CD4-positive, alpha-beta memory T cell (primary cell): ENCODE results near the gene PRDM10. TPM values are rescaled to one million over a fixed set of nuclear protein-coding genes. Genes with fewer than 3 reads are reported as not detected.

Experiments
- CTCF ChIA-PET: fragments of 350-600 bp; sonication (Branson Sonifier 250); formaldehyde crosslinking; loops from one replicate; lab custom pipeline; 2021; ENCODE audit warnings: inconsistent platforms; ENCODE audit not compliant: partially characterized antibody; lab: Charles Lee
- POLR2A ChIA-PET: fragments of 350-600 bp; sonication (Branson Sonifier 250); formaldehyde crosslinking; loops from one replicate; lab custom pipeline; 2021; ENCODE audit not compliant: partially characterized antibody; lab: Charles Lee
- DNase-seq, 5 donors: peaks; one replicate each; pipeline versions ENCODE4 v3.0.0 to v3.0.0-alpha.2; 2020 to 2022; ENCODE audit warnings: mixed read lengths in 1 of 5
- H3K27ac ChIP-seq: one replicate; pipeline ENCODE4 v1.7.0; 2013; ENCODE audit warnings: low read depth, low read length
- H3K27me3 ChIP-seq: 2 replicates; pipeline ENCODE4 v1.7.0; 2013; ENCODE audit warnings: mild to moderate bottlenecking, low read length, moderate library complexity; ENCODE audit not compliant: insufficient read depth
- H3K36me3 ChIP-seq: 2 replicates; pipeline ENCODE4 v1.7.0; 2013; ENCODE audit warnings: mild to moderate bottlenecking, low read length, moderate library complexity; ENCODE audit not compliant: insufficient read depth
- H3K4me1 ChIP-seq: 2 replicates; pipeline ENCODE4 v1.7.0; 2013; ENCODE audit warnings: mild to moderate bottlenecking, low read length, moderate library complexity; ENCODE audit not compliant: insufficient read depth
- H3K4me3 ChIP-seq, 2 donors: one replicate each; pipeline ENCODE4 v1.7.0; 2013; ENCODE audit warnings: low read length in 2 of 2, mild to moderate bottlenecking in 1 of 2
- H3K9me3 ChIP-seq, 2 donors: one replicate each; pipeline ENCODE4 v1.7.0; 2013; ENCODE audit warnings: low read length in 2 of 2, control low read depth in 1 of 2; ENCODE audit not compliant: control insufficient read depth in 1 of 2
- H3K27ac Mint-ChIP-seq, 7 donors: one replicate each; pipeline ENCODE4 v1.8.0; 2020 to 2021; ENCODE audit warnings: mixed read lengths in 7 of 7, mild to moderate bottlenecking in 6 of 7, inconsistent platforms in 3 of 7, moderate library complexity in 3 of 7
- H3K27me3 Mint-ChIP-seq, 2 donors: one replicate each; pipeline ENCODE4 v1.8.0; 2020 to 2021; ENCODE audit warnings: mixed read lengths in 2 of 2
- H3K36me3 Mint-ChIP-seq, 2 donors: one replicate each; pipeline ENCODE4 v1.8.0; 2020 to 2021; ENCODE audit warnings: mixed read lengths in 2 of 2, inconsistent platforms in 1 of 2, mild to moderate bottlenecking in 1 of 2
- H3K4me1 Mint-ChIP-seq, 4 donors: one replicate each; pipeline ENCODE4 v1.8.0; 2020 to 2021; ENCODE audit warnings: mixed read lengths in 4 of 4, mild to moderate bottlenecking in 1 of 4
- H3K4me3 Mint-ChIP-seq, 8 donors: one replicate each; pipeline ENCODE4 v1.8.0; 2020 to 2021; ENCODE audit warnings: mixed read lengths in 8 of 8, mild to moderate bottlenecking in 7 of 8, moderate library complexity in 6 of 8, inconsistent platforms in 3 of 8
- H3K9me3 Mint-ChIP-seq, 8 donors: one replicate each; pipeline ENCODE4 v1.8.0; 2020 to 2021; ENCODE audit warnings: mixed read lengths in 8 of 8, mild to moderate bottlenecking in 5 of 8, inconsistent platforms in 3 of 8, moderate library complexity in 1 of 8
- intact Hi-C: fragments of 100-400 bp; cut with micrococcal nuclease; formaldehyde crosslinking; loops from one replicate; pipeline ENCODE4 v1.15.1; 2023
- polyA plus RNA-seq, 2 donors: library from polyadenylated mRNA; unstranded; fragments of 300-500 nt; fragmentation: Illumina TruSeq; gene quantifications; one replicate each; pipeline ENCODE4 v1.2.3, GENCODE V29; 2021
- total RNA-seq, 2 experiments: library from RNA; stranded (reverse); gene quantifications; one replicate each; pipeline ENCODE4 v1.2.3, GENCODE V29; 2021

Gene PRDM10
- total and polyA plus RNA-seq, 4 experiments from 2014 or later, result 1.3 to 13.0 (median 7.8) TPM

GRCh38 chr11:129864811-129865210 is 137.8 kb downstream of the PRDM10 start:
- CTCF ChIA-PET, result interaction anchor here (1.2 to 1.5 kb wide), 2 partner anchors 10 to 17 kb away, joined by 3 read pairs; no protein-coding TSS in a partner anchor
- intact Hi-C loops, result no loop called here
- H3K27ac ChIP-seq, result no peak overlapping the region
- no peak for DNase-seq
- peaks cover 26 to 50% (median 37%) of the 10 kb centered on the region in 4 donors for H3K4me1 Mint-ChIP-seq
- peaks cover 37% of the 10 kb centered on the region for H3K36me3 ChIP-seq
- H3K9me3 ChIP-seq, result no peaks in the 10 kb centered on the region
- no peak overlapping the region for H3K4me3 ChIP-seq
- POLR2A ChIA-PET, result interaction anchor here (1.1 to 2.8 kb wide), 4 partner anchors 11 to 79 kb away, joined by 3 to 17 read pairs (median 4); partner anchors contain the start of gene TMEM45B
- H3K27me3 Mint-ChIP-seq, result no peaks in the 10 kb centered on the region
- no peak overlapping the region for H3K4me3 Mint-ChIP-seq
- H3K9me3 Mint-ChIP-seq, result no peaks in the 10 kb centered on the region
- H3K27ac Mint-ChIP-seq, result peak overlapping the region in 4 of 7 donors; percentile 8 to 87 (median 41)
- H3K27me3 ChIP-seq, result no peaks in the 10 kb centered on the region
- H3K36me3 Mint-ChIP-seq, result peaks cover 74 to 77% of the 10 kb centered on the region in 2 donors
- peaks cover 40% of the 10 kb centered on the region for H3K4me1 ChIP-seq

GRCh38 chr11:129861702-129862522 is 140.7 kb downstream of the PRDM10 start:
- no peaks in the 10 kb centered on the region for H3K27me3 ChIP-seq
- H3K27ac ChIP-seq, result no peak overlapping the region
- DNase-seq, result no peak
- ChIA-PET POLR2A (interaction anchor here (0.7 to 6.0 kb wide), 16 partner anchors 8 to 141 kb away, joined by 3 to 46 read pairs (median 6); partner anchors contain the start of genes PRDM10 and TMEM45B), CTCF (interaction anchor here (1.0 to 1.8 kb wide), 7 partner anchors 8 to 77 kb away, joined by 3 to 7 read pairs (median 3); partner anchors contain the start of gene TMEM45B)
- Mint-ChIP-seq H3K9me3 (no peaks in the 10 kb centered on the region), H3K27ac (peak overlapping the region; percentile 83 to 96 (median 93)), H3K4me1 (peaks cover 29 to 57% (median 46%) of the 10 kb centered on the region in 4 donors), H3K4me3 (peak overlapping the region in 7 of 8 donors; percentile 10 to 72 (median 39)), H3K36me3 (peaks cover 53 to 56% of the 10 kb centered on the region in 2 donors), H3K27me3 (no peaks in the 10 kb centered on the region)
- H3K4me3 ChIP-seq, result no peak overlapping the region
- peaks cover 61% of the 10 kb centered on the region for H3K4me1 ChIP-seq
- intact Hi-C loops, result no loop called here
- H3K36me3 ChIP-seq, result peaks cover 28% of the 10 kb centered on the region
- no peaks in the 10 kb centered on the region for H3K9me3 ChIP-seq

GRCh38 chr11:129856036-129856435 is 146.6 kb downstream of the PRDM10 start:
- DNase-seq, result no peak
- no peaks in the 10 kb centered on the region for H3K27me3 Mint-ChIP-seq
- H3K36me3 Mint-ChIP-seq, result peaks cover 4 to 11% of the 10 kb centered on the region in 2 donors
- Histone ChIP-seq H3K36me3 (no peaks in the 10 kb centered on the region), H3K9me3 (no peaks in the 10 kb centered on the region), H3K27me3 (no peaks in the 10 kb centered on the region), H3K4me1 (peaks cover 65% of the 10 kb centered on the region), H3K27ac (no peak overlapping the region), H3K4me3 (no peak overlapping the region)
- no peak overlapping the region for H3K4me3 Mint-ChIP-seq
- H3K27ac Mint-ChIP-seq, result peak overlapping the region in 5 of 7 donors; percentile 5 to 99 (median 29)
- ChIA-PET POLR2A (interaction anchor here (1.2 to 5.9 kb wide), 5 partner anchors 15 to 147 kb away, joined by 5 to 51 read pairs (median 44); partner anchors contain the start of genes NFRKB, PRDM10 and TMEM45B), CTCF (no interaction called here)
- H3K9me3 Mint-ChIP-seq, result no peaks in the 10 kb centered on the region
- intact Hi-C loops, result no loop called here
- peaks cover 45 to 76% (median 57%) of the 10 kb centered on the region in 4 donors for H3K4me1 Mint-ChIP-seq

- peak overlapping the region; percentile 94 to 100 (median 99) for H3K27ac Mint-ChIP-seq
- ChIA-PET CTCF (interaction anchor here (2.2 kb wide), 1 partner anchor 18 kb away, joined by 9 read pairs; no protein-coding TSS in a partner anchor), POLR2A (interaction anchor here (2.5 to 5.9 kb wide), 6 partner anchors 9 to 148 kb away, joined by 17 to 108 read pairs (median 46); partner anchors contain the start of genes NFRKB, PRDM10 and TMEM45B)
- H3K9me3 ChIP-seq, result no peaks in the 10 kb centered on the region
- no peaks in the 10 kb centered on the region for H3K27me3 ChIP-seq
- no peak overlapping the region for H3K4me3 ChIP-seq
- H3K4me1 ChIP-seq, result peaks cover 56% of the 10 kb centered on the region
- H3K27ac ChIP-seq, result no peak overlapping the region
- no peaks in the 10 kb centered on the region for H3K36me3 ChIP-seq
- peaks cover 46 to 73% (median 52%) of the 10 kb centered on the region in 4 donors for H3K4me1 Mint-ChIP-seq
- H3K27me3 Mint-ChIP-seq, result no peaks in the 10 kb centered on the region
- no peaks in the 10 kb centered on the region for H3K9me3 Mint-ChIP-seq
- intact Hi-C loops, result loop anchor here (2.0 kb wide), 1 partner anchor 40 kb away; the partner anchor contains the start of gene NFRKB
- H3K4me3 Mint-ChIP-seq, result peak overlapping the region in 4 of 8 donors; percentile 49 to 89 (median 88)
- no peak for DNase-seq
- H3K36me3 Mint-ChIP-seq, result peaks cover 4 to 10% of the 10 kb centered on the region in 2 donors
Measured at GRCh38 chr11:129855086-129855485, 147.5 kb downstream of the PRDM10 start.

- no peak for DNase-seq
- H3K4me1 Mint-ChIP-seq, result peaks cover 43 to 66% (median 46%) of the 10 kb centered on the region in 4 donors
- CTCF ChIA-PET, result interaction anchor here (0.9 to 2.2 kb wide), 12 partner anchors 8 to 278 kb away, joined by 3 to 9 read pairs (median 4); no protein-coding TSS in a partner anchor
Measured at GRCh38 chr11:129854232-129854805, 148.3 kb downstream of the PRDM10 start.

GRCh38 chr11:129853518-129854231 is 149.0 kb downstream of the PRDM10 start:
- H3K4me3 ChIP-seq, result peak overlapping the region in 1 of 2 donors; percentile 28
- no peaks in the 10 kb centered on the region for H3K9me3 Mint-ChIP-seq

More at GRCh38 chr11:129854232-129854805, 148.3 kb downstream of the PRDM10 start:
- peaks cover 0 to 6% of the 10 kb centered on the region in 2 donors for H3K36me3 Mint-ChIP-seq
- intact Hi-C loops, result loop anchor here (1.0 to 5.0 kb wide), 3 partner anchors 12 to 67 kb away; partner anchors contain the start of gene NFRKB
- no peaks in the 10 kb centered on the region for H3K36me3 ChIP-seq
- H3K4me3 ChIP-seq, result peak overlapping the region; percentile 24 to 28
- H3K27me3 Mint-ChIP-seq, result no peaks in the 10 kb centered on the region
- H3K27me3 ChIP-seq, result no peaks in the 10 kb centered on the region
- POLR2A ChIA-PET, result interaction anchor here (0.6 to 5.9 kb wide), 24 partner anchors 8 to 460 kb away, joined by 3 to 108 read pairs (median 6); partner anchors contain the start of genes APLP2, NFRKB, PRDM10 and TMEM45B
- H3K4me1 ChIP-seq, result peaks cover 48% of the 10 kb centered on the region
- H3K4me3 Mint-ChIP-seq, result peak overlapping the region; percentile 73 to 89 (median 82)
- no peaks in the 10 kb centered on the region for H3K9me3 ChIP-seq
- no peaks in the 10 kb centered on the region for H3K9me3 Mint-ChIP-seq
- peak overlapping the region; percentile 51 for H3K27ac ChIP-seq
- peak overlapping the region; percentile 94 to 100 (median 99) for H3K27ac Mint-ChIP-seq

More at GRCh38 chr11:129853518-129854231, 149.0 kb downstream of the PRDM10 start:
- Mint-ChIP-seq H3K4me1 (peaks cover 38 to 62% (median 40%) of the 10 kb centered on the region in 4 donors), H3K36me3 (peaks cover 0 to 4% of the 10 kb centered on the region in 2 donors), H3K27me3 (no peaks in the 10 kb centered on the region), H3K4me3 (peak overlapping the region; percentile 73 to 89 (median 82)), H3K27ac (peak overlapping the region; percentile 94 to 100 (median 99))
- no peaks in the 10 kb centered on the region for H3K36me3 ChIP-seq
- CTCF ChIA-PET, result interaction anchor here (0.9 to 2.2 kb wide), 12 partner anchors 8 to 279 kb away, joined by 3 to 9 read pairs (median 4); no protein-coding TSS in a partner anchor
- H3K4me1 ChIP-seq, result peaks cover 42% of the 10 kb centered on the region
- no peaks in the 10 kb centered on the region for H3K9me3 ChIP-seq
- intact Hi-C loops, result loop anchor here (1.0 to 5.0 kb wide), 4 partner anchors 11 to 66 kb away; partner anchors contain the start of gene NFRKB
- peak overlapping the region; percentile 51 for H3K27ac ChIP-seq
- POLR2A ChIA-PET, result interaction anchor here (0.5 to 5.9 kb wide), 25 partner anchors 8 to 461 kb away, joined by 3 to 108 read pairs (median 5); partner anchors contain the start of genes APLP2, NFRKB, PRDM10 and TMEM45B
- no peaks in the 10 kb centered on the region for H3K27me3 ChIP-seq
- DNase-seq, result peak; percentile 88 to 93 (median 90)
